Measurements from ENCODE around the gene CCDC51. TPM values are rescaled to one million over a fixed set of nuclear protein-coding genes. Genes with fewer than 3 reads are reported as not detected.

CCDC51 gene
- total and polyA plus RNA-seq, 9 of the 15 experiments (the other 6 are each of a cell fraction or from before 2014, with no cell fraction given): 6.5 to 18.6 (median 15.7) TPM

DNA sequence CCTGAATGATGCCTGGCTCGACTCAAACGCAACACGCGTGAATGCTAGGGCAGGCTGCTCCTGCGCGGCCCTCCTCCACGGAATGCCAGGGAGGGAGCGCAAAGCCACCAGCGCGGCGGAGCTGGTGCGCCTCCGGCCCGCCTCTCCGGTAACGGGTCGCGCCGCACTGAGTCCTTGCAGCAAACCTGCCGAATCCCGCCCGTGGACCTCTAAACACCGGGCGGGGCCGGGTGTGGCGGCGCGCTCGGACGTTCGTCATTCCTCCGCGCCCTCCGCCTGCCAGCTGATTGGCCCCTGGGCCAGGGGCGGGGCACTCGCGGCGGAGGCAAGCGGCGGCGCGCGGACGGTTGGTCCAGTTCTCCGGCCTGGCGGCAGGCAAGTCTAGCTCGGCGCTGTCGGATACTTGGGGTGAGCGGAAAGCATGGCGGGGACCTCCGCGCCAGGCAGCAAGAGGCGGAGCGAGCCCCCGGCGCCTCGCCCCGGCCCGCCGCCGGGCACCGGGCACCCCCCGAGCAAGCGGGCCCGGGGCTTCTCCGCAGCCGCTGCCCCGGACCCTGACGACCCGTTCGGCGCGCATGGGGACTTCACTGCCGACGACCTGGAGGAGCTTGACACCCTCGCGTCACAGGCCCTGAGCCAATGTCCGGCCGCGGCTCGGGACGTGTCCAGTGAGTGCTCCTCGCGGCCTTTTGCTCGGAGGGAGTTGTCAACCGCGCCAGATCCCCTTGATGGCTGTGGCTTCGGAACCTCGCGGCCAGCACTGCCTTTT is 6.7 kb upstream of the CCDC51 start, which contains the start of gene ATRIP (continued):
- TF ChIP-seq, protein P1, sequence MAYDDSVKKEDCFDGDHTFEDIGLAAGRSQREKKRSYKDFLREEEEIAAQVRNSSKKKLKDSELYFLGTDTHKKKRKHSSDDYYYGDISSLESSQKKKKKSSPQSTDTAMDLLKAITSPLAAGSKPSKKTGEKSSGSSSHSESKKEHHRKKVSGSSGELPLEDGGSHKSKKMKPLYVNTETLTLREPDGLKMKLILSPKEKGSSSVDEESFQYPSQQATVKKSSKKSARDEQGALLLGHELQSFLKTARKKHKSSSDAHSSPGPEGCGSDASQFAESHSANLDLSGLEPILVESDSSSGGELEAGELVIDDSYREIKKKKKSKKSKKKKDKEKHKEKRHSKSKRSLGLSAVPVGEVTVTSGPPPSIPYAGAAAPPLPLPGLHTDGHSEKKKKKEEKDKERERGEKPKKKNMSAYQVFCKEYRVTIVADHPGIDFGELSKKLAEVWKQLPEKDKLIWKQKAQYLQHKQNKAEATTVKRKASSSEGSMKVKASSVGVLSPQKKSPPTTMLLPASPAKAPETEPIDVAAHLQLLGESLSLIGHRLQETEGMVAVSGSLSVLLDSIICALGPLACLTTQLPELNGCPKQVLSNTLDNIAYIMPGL (CRISPR knock-in tag; IDR thresholded peaks at IDR 0.05): no peak
- TF ChIP-seq GATAD2B (IDR thresholded peaks at IDR 0.05; ENCODE audit: borderline replicate concordance) (peak; percentile 54), KAT8 (IDR thresholded peaks at IDR 0.05; ENCODE audit: low read depth) (no peak), PHF20 (IDR thresholded peaks at IDR 0.05; ENCODE audit: partially characterized antibody) (peak; percentile 89), ZFP1 (CRISPR knock-in tag; IDR thresholded peaks at IDR 0.05) (no peak), ZNF696 (CRISPR knock-in tag; conservative IDR thresholded peaks at IDR 0.05) (no peak), CTBP1 (IDR thresholded peaks at IDR 0.05; ENCODE audit: borderline replicate concordance) (peak; percentile 87; the same call in 1 of the 2 replicates), NCOA6 (IDR thresholded peaks at IDR 0.05) (no peak)
- TF ChIP-seq, protein P2, sequence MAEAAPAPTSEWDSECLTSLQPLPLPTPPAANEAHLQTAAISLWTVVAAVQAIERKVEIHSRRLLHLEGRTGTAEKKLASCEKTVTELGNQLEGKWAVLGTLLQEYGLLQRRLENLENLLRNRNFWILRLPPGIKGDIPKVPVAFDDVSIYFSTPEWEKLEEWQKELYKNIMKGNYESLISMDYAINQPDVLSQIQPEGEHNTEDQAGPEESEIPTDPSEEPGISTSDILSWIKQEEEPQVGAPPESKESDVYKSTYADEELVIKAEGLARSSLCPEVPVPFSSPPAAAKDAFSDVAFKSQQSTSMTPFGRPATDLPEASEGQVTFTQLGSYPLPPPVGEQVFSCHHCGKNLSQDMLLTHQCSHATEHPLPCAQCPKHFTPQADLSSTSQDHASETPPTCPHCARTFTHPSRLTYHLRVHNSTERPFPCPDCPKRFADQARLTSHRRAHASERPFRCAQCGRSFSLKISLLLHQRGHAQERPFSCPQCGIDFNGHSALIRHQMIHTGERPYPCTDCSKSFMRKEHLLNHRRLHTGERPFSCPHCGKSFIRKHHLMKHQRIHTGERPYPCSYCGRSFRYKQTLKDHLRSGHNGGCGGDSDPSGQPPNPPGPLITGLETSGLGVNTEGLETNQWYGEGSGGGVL (CRISPR knock-in tag; IDR thresholded peaks at IDR 0.05): no peak
- TF ChIP-seq, protein P3, sequence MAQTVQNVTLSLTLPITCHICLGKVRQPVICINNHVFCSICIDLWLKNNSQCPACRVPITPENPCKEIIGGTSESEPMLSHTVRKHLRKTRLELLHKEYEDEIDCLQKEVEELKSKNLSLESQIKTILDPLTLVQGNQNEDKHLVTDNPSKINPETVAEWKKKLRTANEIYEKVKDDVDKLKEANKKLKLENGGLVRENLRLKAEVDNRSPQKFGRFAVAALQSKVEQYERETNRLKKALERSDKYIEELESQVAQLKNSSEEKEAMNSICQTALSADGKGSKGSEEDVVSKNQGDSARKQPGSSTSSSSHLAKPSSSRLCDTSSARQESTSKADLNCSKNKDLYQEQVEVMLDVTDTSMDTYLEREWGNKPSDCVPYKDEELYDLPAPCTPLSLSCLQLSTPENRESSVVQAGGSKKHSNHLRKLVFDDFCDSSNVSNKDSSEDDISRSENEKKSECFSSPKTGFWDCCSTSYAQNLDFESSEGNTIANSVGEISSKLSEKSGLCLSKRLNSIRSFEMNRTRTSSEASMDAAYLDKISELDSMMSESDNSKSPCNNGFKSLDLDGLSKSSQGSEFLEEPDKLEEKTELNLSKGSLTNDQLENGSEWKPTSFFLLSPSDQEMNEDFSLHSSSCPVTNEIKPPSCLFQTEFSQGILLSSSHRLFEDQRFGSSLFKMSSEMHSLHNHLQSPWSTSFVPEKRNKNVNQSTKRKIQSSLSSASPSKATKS (CRISPR knock-in tag; IDR thresholded peaks at IDR 0.05): no peak
- TF ChIP-seq, protein P4, sequence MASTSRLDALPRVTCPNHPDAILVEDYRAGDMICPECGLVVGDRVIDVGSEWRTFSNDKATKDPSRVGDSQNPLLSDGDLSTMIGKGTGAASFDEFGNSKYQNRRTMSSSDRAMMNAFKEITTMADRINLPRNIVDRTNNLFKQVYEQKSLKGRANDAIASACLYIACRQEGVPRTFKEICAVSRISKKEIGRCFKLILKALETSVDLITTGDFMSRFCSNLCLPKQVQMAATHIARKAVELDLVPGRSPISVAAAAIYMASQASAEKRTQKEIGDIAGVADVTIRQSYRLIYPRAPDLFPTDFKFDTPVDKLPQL (IDR thresholded peaks at IDR 0.05; ENCODE audit: extremely low read depth, insufficient read length): no peak
- TF ChIP-seq, protein P5, sequence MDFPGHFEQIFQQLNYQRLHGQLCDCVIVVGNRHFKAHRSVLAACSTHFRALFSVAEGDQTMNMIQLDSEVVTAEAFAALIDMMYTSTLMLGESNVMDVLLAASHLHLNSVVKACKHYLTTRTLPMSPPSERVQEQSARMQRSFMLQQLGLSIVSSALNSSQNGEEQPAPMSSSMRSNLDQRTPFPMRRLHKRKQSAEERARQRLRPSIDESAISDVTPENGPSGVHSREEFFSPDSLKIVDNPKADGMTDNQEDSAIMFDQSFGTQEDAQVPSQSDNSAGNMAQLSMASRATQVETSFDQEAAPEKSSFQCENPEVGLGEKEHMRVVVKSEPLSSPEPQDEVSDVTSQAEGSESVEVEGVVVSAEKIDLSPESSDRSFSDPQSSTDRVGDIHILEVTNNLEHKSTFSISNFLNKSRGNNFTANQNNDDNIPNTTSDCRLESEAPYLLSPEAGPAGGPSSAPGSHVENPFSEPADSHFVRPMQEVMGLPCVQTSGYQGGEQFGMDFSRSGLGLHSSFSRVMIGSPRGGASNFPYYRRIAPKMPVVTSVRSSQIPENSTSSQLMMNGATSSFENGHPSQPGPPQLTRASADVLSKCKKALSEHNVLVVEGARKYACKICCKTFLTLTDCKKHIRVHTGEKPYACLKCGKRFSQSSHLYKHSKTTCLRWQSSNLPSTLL (IDR thresholded peaks at IDR 0.05): no peak
- TF ChIP-seq, protein P6, sequence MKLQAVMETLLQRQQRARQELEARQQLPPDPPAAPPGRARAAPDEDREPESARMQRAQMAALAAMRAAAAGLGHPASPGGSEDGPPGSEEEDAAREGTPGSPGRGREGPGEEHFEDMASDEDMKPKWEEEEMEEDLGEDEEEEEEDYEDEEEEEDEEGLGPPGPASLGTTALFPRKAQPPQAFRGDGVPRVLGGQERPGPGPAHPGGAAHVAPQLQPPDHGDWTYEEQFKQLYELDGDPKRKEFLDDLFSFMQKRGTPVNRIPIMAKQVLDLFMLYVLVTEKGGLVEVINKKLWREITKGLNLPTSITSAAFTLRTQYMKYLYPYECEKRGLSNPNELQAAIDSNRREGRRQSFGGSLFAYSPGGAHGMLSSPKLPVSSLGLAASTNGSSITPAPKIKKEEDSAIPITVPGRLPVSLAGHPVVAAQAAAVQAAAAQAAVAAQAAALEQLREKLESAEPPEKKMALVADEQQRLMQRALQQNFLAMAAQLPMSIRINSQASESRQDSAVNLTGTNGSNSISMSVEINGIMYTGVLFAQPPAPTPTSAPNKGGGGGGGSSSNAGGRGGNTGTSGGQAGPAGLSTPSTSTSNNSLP (IDR thresholded peaks at IDR 0.05; ENCODE audit: borderline replicate concordance, low read depth, low read length): no peak

All from K562 (cell line).